ENCODE data around the gene ZCCHC3.

ZCCHC3 gene

GRCh38 chr20:271528-271927, 25.8 kb upstream of the ZCCHC3 start:
- Histone ChIP-seq H3K27me3 (ENCODE audit: low read depth) (no peaks in the 10 kb centered on the region), H3K4me1 (peaks cover 3% of the 10 kb centered on the region), H3K4me3 (no peak overlapping the region), H3K9me3 (peaks cover under 1% of the 10 kb centered on the region), H3K36me3 (replicated peaks) (no peaks in the 10 kb centered on the region; the same call in 1 of the 2 replicates)
- DNase-seq (ENCODE audit: low spot score in 2 of 2), result no peak
- in situ Hi-C loops (cut with MboI; ENCODE audit: low sequenced_read_pairs), result no loop called here

DNA sequence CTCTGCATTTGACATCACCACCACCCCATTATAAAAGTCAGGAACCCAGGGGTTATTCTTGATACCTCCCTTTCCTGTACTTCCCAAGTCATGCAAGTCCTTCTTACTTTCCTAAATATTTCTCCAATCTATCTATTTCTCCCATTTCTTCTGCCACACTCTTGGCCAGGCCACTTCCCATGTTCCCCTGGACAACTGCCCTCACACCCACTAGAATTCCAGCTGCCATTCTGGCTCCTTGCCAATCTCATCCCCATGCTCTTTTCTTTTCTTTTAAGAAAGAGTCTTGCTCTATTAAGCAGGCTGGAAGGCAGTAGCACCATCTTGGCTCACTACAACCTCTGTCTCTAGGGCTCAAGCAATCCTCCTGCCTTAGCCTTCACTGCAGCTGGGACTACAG, 24.7 kb upstream of the ZCCHC3 start:
- H3K4me1 ChIP-seq, result no peaks in the 10 kb centered on the region
- no peak for DNase-seq (ENCODE audit: low spot score in 2 of 2)
- H3K36me3 ChIP-seq (replicated peaks), result no peaks in the 10 kb centered on the region
- no peaks in the 10 kb centered on the region for H3K9me3 ChIP-seq
- no peaks in the 10 kb centered on the region for H3K27me3 ChIP-seq (ENCODE audit: low read depth)
- in situ Hi-C loops (cut with MboI; ENCODE audit: low sequenced_read_pairs), result no loop called here
- H3K4me3 ChIP-seq, result no peak overlapping the region

DNA sequence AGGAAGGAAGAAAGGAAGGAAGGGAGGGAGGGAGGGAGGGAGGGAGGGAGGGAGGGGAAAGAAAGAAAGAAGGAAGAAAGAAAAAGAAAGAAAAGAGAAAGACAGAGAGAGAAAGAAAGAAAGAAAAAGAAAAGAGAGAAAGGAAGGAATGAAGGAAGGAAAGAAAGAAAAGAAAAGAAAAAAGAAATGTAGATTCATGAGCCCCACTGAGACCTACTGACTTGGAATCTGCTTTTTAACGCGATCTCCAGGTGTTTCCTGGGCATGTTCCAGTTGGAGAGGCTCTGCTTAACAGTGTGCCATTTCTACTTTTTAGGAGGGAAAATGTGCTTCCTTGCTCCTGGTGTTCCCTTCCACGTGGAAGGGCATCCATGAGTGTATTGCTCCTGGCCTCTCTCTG, 23.5 kb upstream of the ZCCHC3 start:
- no peaks in the 10 kb centered on the region for H3K4me1 ChIP-seq
- no peak overlapping the region for H3K4me3 ChIP-seq
- H3K27me3 ChIP-seq (ENCODE audit: low read depth), result no peaks in the 10 kb centered on the region
- DNase-seq (ENCODE audit: low spot score in 2 of 2), result no peak
- in situ Hi-C loops (cut with MboI; ENCODE audit: low sequenced_read_pairs), result no loop called here
- H3K9me3 ChIP-seq, result no peaks in the 10 kb centered on the region
- no peaks in the 10 kb centered on the region for H3K36me3 ChIP-seq (replicated peaks)

DNA sequence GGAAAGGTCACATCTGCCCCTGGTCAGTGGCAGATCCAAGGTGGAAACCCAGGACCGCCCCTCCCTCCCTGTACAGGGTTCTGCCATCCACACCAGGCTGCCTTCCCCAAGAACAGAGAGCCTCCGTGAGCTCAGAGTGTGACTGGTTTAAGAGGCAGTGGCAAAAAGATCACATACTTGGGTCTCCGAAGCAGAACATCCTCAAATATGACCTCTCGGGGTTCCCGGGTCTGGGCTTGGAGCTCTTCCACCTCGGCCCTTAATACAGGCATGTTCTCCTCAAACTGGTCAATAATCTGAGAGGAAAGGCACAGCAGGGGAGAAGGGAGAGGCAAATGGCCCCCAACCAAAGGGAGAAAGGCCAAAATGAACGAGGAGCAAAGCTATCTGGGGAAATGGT, 21.6 kb upstream of the ZCCHC3 start:
- in situ Hi-C loops (cut with MboI; ENCODE audit: low sequenced_read_pairs), result no loop called here
- Histone ChIP-seq H3K9me3 (no peaks in the 10 kb centered on the region), H3K36me3 (replicated peaks) (no peaks in the 10 kb centered on the region), H3K4me1 (no peaks in the 10 kb centered on the region), H3K27me3 (ENCODE audit: low read depth) (no peaks in the 10 kb centered on the region), H3K4me3 (no peak overlapping the region)
- DNase-seq (ENCODE audit: low spot score in 2 of 2), result no peak

DNA sequence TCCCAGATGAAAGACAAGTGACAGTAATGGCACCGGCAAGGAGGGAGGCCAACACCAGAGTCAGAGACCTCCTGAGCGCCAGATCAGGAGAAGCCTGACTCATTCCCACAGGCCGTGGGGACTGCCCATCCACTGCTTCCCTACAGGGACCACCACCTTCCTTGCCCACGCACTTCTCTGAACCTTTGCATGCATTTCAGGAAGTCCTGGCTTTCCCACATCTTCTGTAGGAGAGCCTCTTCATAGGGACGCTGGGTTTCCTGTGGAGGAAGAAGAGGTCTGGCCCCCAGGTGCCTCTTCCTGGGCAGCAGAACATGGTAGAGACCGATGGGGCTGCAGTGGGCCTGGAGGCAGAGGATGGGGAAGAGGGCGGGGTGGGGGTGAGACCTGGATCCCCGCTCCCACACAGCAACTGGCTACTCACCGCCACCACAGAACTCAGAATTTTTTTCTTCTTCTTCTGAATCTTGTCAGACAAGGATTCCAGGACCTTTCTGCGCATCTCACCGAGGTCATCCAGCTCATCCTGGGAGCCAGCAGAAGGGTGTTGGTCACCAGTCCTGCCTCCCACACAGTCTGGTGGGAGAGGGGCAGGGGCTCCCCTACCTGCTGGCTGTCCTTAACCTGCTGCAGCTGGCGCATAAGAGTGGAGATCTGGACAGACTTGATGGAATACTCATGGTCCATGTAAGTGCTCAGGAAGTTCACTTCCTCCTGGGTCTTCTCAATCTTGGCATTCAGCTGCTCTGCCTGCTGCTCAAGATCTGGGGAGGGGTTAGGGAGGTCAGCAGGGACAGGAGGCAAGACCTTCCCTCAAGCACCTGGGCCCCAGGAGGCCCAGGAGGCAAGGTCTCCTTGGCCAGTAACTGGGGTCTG, 20.5 kb upstream of the ZCCHC3 start:
- no peaks in the 10 kb centered on the region for H3K36me3 ChIP-seq (replicated peaks)
- in situ Hi-C loops (cut with MboI; ENCODE audit: low sequenced_read_pairs), result no loop called here
- H3K27me3 ChIP-seq (ENCODE audit: low read depth), result no peaks in the 10 kb centered on the region
- DNase-seq (ENCODE audit: low spot score in 2 of 2), result no peak
- no peaks in the 10 kb centered on the region for H3K4me1 ChIP-seq
- H3K9me3 ChIP-seq, result no peaks in the 10 kb centered on the region
- no peak overlapping the region for H3K4me3 ChIP-seq

GRCh38 chr20:277496-277781, 19.9 kb upstream of the ZCCHC3 start:
- H3K4me3 ChIP-seq, result no peak overlapping the region
- no peak for DNase-seq (ENCODE audit: low spot score in 2 of 2)
- no peaks in the 10 kb centered on the region for H3K27me3 ChIP-seq (ENCODE audit: low read depth)
- H3K9me3 ChIP-seq, result no peaks in the 10 kb centered on the region
- H3K4me1 ChIP-seq, result no peaks in the 10 kb centered on the region
- in situ Hi-C loops (cut with MboI; ENCODE audit: low sequenced_read_pairs), result no loop called here
- H3K36me3 ChIP-seq (replicated peaks), result no peaks in the 10 kb centered on the region

- no peaks in the 10 kb centered on the region for H3K9me3 ChIP-seq
- no peaks in the 10 kb centered on the region for H3K36me3 ChIP-seq (replicated peaks)
- H3K4me3 ChIP-seq, result no peak overlapping the region
- in situ Hi-C loops (cut with MboI; ENCODE audit: low sequenced_read_pairs), result no loop called here
- no peaks in the 10 kb centered on the region for H3K27me3 ChIP-seq (ENCODE audit: low read depth)
- no peak for DNase-seq (ENCODE audit: low spot score in 2 of 2)
- no peaks in the 10 kb centered on the region for H3K4me1 ChIP-seq
These were observed 19.2 kb upstream of the ZCCHC3 start for GRCh38 chr20:278181-278580.

GRCh38 chr20:278607-279571, 18.5 kb upstream of the ZCCHC3 start:
- Histone ChIP-seq H3K36me3 (replicated peaks) (no peaks in the 10 kb centered on the region), H3K4me3 (no peak overlapping the region), H3K27me3 (ENCODE audit: low read depth) (no peaks in the 10 kb centered on the region), H3K4me1 (no peaks in the 10 kb centered on the region), H3K9me3 (no peaks in the 10 kb centered on the region)
- no peak for DNase-seq (ENCODE audit: low spot score in 2 of 2)
- in situ Hi-C loops (cut with MboI; ENCODE audit: low sequenced_read_pairs), result no loop called here

- no peak overlapping the region for H3K4me3 ChIP-seq
- in situ Hi-C loops (cut with MboI; ENCODE audit: low sequenced_read_pairs), result no loop called here
- no peaks in the 10 kb centered on the region for H3K36me3 ChIP-seq (replicated peaks)
- no peaks in the 10 kb centered on the region for H3K9me3 ChIP-seq
- H3K4me1 ChIP-seq, result no peaks in the 10 kb centered on the region
- no peaks in the 10 kb centered on the region for H3K27me3 ChIP-seq (ENCODE audit: low read depth)
- no peak for DNase-seq (ENCODE audit: low spot score in 2 of 2)
These were observed 13.2 kb upstream of the ZCCHC3 start for GRCh38 chr20:284172-284571.

- Histone ChIP-seq H3K27me3 (ENCODE audit: low read depth) (no peaks in the 10 kb centered on the region), H3K9me3 (no peaks in the 10 kb centered on the region), H3K4me1 (peaks cover 6% of the 10 kb centered on the region), H3K36me3 (replicated peaks) (no peaks in the 10 kb centered on the region), H3K4me3 (no peak overlapping the region)
- DNase-seq (ENCODE audit: low spot score in 2 of 2), result no peak
- in situ Hi-C loops (cut with MboI; ENCODE audit: low sequenced_read_pairs), result no loop called here
These were observed 10.9 kb upstream of the ZCCHC3 start for GRCh38 chr20:286508-286907.

- no peaks in the 10 kb centered on the region for H3K36me3 ChIP-seq (replicated peaks)
- H3K4me3 ChIP-seq, result peak overlapping the region; percentile 55
- in situ Hi-C loops (cut with MboI; ENCODE audit: low sequenced_read_pairs), result no loop called here
- H3K4me1 ChIP-seq, result peaks cover 6% of the 10 kb centered on the region
- H3K27me3 ChIP-seq (ENCODE audit: low read depth), result no peaks in the 10 kb centered on the region
- DNase-seq (ENCODE audit: low spot score in 2 of 2), result no peak
- H3K9me3 ChIP-seq, result no peaks in the 10 kb centered on the region
These were observed 8.2 kb upstream of the ZCCHC3 start for GRCh38 chr20:288956-289692.

DNA sequence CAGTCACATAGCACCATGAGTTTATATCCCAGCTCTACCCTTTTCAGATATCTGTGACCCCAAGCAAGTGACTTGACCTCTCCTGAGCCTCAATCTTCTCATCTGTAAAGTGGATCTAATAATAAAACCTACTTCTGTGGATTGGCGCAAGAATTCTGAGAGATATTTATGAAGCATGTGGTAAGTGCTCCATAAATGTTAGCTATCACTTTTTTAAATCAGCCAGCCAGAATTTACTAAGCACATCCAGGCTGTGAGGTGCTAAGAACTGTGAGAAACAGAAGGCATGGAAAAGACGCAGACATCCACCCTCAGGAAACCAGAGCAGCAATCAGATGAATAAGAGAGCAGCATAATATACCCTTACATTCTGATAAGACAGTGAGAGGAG, 7.7 kb upstream of the ZCCHC3 start:
- in situ Hi-C loops (cut with MboI; ENCODE audit: low sequenced_read_pairs), result no loop called here
- no peaks in the 10 kb centered on the region for H3K27me3 ChIP-seq (ENCODE audit: low read depth)
- no peaks in the 10 kb centered on the region for H3K9me3 ChIP-seq
- H3K36me3 ChIP-seq (replicated peaks), result no peaks in the 10 kb centered on the region
- peaks cover 6% of the 10 kb centered on the region for H3K4me1 ChIP-seq
- no peak for DNase-seq (ENCODE audit: low spot score in 2 of 2)
- peak overlapping the region; percentile 55 for H3K4me3 ChIP-seq

- in situ Hi-C loops (cut with MboI; ENCODE audit: low sequenced_read_pairs), result no loop called here
- Histone ChIP-seq H3K4me1 (peaks cover 6% of the 10 kb centered on the region), H3K4me3 (peak within 1 kb of the TSS; percentile 55), H3K9me3 (no peaks in the 10 kb centered on the region), H3K36me3 (replicated peaks) (no peaks in the 10 kb centered on the region), H3K27me3 (ENCODE audit: low read depth) (no peaks in the 10 kb centered on the region)
- peak; percentile 86 to 96 for DNase-seq (ENCODE audit: low spot score in 2 of 2)
These were observed 7.1 kb upstream of the ZCCHC3 start, which contains the start of gene C20orf96 for GRCh38 chr20:290084-290831. Gene C20orf96, minus strand, starts transcription at chr20:290750. Its CDS starts 140 bp downstream, at chr20:290610.
